Anterior cingulate cortex (tissue), 58 donors: ENCODE measurements around the gene GALNTL6.
"Not testable (repeated sequence)": the region's sequence is repeated elsewhere in the genome, so short reads cannot be mapped to it uniquely, and the experiment has no call there.

Source experiments
- DNase-seq, 58 donors: peaks; one replicate each; lab custom pipeline; 2025; lab: John Stamatoyannopoulos, UW

GALNTL6 gene

DNA sequence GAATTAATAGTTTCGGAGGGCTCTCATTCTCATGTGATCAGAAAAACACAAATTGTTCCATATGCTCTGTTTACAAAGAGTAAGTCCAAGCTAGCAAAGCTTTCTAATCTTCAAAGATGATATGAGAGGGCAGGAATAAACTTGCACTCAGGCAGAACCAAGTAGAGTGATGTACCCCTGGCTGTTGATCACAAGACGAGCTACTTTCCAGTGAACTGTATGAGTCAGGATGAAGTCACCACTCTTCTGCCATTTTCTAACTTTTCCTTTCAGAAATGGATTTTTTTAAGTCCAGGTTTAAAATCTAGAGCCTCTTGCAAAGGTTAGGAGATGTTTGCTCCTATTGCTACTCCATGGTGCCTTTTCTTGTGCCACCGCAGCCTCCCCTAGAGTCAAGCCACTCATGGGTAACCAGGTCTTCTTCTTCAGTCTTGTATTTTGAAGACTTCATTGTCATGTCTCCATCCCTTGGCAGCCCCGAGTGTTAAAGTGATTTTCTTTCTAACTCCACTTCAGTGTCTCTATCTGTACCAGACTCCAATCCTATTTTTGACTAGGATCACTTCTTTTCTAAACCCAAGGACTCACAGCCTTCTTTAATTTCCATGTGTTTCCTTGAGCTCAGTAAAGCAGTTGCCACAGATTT, 1183.5 kb downstream of the GALNTL6 start:
- no peak for DNase-seq

- no peak for DNase-seq
Observed at GRCh38 chr4:172997217-172997609, 1184.0 kb downstream of the GALNTL6 start.

DNA sequence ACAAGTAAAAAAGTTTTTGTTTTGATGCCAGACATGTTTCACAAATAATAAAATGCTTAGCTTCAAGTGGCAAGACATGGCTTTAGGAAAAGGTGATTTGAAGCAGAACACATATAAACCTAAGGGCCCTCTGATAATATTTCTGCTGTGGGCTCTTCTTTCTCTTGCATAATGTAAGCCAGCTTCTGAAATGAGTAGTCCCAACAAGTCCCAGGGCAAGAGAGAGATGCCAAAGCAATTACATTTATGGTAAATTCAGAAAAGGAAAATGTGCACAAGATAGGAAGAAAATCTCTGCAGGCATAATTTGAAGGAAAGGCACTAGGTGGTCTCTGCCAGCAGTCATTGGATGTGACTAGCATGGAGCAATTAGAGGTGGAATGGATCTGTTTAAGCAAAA, 1184.7 kb downstream of the GALNTL6 start:
- DNase-seq = no peak

DNA sequence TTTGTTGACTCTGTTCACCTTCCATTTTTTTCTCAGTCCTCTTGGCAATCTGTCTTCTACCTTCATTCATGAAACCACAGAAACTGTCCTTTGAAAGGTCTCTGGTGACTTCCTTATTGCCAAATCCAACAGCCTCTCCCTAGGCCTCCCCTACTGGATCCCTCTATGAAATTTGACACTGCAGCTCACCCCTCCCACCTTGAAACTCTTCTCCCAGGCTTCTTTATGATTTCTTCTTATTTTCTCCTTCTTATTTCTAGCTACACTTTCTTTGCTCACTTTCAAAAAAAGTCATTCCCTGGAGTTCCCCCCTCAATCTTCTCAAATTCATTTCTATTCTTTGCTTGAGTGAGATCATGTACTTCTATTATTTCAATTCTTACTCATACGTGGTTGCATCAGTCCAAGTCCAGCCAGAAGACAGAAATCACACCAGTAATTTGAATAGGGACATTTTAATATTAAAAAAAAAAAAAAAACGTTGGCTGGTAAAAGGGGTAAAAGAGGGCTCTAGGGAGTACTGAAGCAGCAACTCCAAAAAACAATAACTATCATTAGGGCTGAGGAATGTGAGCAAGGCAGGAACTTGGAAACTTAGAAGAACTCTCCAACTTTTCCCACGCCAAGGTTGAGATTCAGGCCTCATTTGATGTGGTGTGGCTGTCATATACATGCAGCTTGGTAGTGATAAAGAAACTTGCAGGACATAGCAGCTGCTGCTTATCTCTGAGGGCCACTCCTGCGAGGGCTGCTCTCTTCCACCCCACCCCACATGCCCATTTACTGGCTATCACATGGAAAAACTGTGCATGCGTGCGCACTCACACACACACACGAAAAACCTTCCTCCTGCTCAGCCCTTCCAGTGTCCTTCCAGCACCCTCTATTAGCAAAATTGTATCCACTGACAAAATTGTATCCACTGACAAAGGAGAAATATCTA, 1185.6 kb downstream of the GALNTL6 start:
- DNase-seq = no peak

GRCh38 chr4:173001571-173001970, 1188.4 kb downstream of the GALNTL6 start:
- no peak for DNase-seq

- no peak for DNase-seq
Observed at GRCh38 chr4:173002830-173003561, 1189.8 kb downstream of the GALNTL6 start.

DNA sequence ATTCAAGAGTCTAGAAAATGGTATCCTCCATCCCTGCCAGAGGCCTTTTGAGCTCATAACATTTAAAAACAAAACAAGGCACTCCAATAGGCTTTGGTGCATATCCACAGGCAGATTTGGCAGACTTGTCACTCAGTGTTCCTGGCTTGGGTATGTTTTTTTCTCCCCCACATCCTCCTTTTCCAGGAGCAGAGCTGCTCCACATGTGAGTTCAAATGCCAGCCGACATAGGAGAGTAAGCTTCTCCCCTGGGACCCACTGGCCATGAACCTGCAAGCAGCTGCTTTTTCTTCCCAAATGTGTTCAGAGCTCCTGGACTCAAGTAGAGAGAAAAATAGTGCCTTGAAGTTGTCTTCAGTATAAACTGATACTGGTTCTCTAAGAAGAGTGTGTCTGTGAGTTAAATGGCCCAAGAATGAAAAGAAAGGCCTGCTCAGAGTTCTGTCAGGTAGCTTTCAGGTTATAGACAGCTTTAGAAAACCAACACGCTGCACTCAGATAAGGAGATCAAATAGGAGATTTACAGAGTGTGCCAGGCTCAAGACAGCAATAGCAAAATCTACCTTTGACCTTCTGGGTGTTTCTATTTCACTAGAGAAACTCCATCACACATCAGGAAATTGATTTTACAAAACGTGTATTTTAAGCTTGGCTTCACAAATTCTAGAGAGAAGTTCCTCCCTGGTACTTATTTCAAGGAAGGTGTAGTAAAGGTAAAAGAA, 1192.9 kb downstream of the GALNTL6 start:
- no peak for DNase-seq

GRCh38 chr4:173008436-173008835, 1195.2 kb downstream of the GALNTL6 start:
- no peak for DNase-seq

DNA sequence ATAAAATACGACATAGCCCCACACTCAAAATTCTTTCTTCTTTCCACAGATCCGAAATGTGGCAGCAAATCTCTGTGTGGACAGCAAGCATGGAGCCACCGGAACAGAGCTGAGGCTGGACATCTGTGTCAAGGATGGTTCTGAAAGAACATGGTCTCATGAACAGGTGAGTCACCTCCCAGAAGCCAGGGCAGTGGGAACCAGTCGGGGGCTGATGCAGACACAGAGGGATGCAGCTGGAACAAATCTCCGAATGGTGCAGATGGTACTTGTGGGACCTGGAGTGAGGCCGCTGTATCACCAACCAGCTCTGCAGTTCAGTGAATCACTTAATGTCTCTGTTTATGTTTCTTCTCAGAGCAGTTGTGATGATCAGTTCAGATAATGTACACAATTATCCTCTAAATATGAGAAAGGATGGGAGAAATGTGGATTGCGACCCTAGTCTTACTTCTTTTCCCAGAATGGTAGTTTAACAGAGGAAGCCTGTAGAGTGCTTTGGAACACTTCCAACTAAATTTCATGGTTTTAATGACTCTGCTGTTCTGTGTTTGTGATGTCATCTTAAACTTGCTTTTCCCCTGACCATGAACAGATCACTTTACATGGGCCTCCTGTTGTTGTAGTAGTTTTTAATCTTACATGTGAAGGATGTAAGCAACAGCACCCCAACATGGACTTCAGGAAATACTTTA, 1196.1 kb downstream of the GALNTL6 start:
- no peak for DNase-seq

- DNase-seq = no peak
Observed at GRCh38 chr4:173012608-173013007, 1199.4 kb downstream of the GALNTL6 start.

GRCh38 chr4:173013232-173013930, 1200.2 kb downstream of the GALNTL6 start:
- DNase-seq = peak in 28 of 58 donors; percentile 2 to 45 (median 13)

DNA sequence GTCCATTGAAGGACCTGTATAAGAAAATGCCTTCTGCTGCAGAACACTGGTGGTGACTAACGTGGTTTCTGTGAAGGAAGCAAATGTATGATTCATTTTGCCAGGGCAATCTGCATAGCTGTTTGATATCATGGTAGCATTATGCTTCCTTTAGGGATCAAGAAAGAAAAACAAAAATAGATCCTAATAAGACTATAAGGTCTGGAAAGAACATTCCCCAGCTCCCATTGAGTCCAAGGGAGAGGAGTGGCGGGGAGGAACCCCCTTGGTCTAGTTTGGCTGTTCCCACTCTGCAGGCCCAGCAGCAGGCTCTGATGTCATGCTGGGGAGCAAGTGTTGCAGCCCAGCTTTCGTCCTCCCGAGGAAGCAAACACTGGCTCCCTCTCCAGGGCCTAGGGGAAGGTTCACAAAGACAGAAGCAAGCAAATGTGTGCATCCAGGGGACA, 1200.9 kb downstream of the GALNTL6 start:
- DNase-seq = peak in 5 of 58 donors; percentile 3 to 18 (median 5)

DNA sequence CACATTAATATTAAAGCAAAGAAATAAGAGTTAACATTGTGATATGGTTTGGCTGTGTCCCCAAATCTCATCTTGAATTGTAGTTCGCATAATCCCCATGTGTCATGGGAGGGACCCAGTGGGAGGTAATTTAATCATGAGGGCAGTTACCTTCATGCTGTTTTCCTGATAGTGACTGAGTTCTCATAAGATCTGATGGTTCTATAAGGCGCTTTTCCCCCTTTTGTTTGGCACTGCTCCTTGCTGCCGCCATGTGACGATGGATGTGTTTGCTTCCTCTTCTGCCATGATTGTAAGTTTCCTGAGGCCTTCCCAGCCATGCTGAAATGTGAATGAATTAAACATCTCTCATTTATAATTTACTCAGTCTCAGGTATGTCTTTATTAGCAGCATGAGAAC, 1201.6 kb downstream of the GALNTL6 start:
- no peak for DNase-seq

DNA sequence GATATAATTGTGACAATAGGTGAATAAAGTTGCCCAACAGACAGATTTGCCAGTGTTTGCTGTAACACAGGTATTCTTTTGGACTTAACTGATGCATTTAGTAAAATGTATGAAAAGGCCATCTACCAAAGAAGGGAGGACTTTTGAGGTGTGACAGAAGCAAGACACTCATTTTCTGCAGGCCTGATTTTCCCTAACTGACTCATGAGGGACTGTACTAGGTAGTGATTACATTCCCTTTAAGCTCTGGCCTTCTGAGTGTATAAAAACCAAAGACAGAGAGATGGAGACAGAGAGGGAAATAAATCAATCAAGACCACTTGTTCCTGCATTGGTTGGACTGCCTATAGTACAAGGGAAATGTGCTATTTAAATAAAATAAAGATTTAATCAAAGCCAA, 1204.6 kb downstream of the GALNTL6 start:
- no peak for DNase-seq

DNA sequence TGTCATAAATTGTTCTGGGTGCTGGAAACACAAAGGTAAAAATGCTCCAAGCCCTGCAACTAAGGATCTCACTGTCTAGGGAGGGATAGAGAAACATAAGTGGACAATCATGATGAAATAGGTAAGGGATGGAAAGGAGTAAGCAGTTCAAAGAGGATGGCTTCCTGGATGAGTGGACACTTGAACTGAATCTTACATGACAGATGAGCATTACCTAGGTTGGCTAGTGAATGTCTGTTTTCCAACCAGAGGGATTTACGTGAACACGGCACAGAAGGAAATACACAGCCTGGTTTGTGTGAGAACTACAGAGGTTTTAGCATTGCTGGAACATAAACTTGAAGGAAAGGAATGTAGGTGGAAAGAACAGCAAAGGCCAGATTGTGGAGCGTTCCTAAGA, 1205.2 kb downstream of the GALNTL6 start:
- DNase-seq = no peak

GRCh38 chr4:173019664-173020063, 1206.5 kb downstream of the GALNTL6 start:
- DNase-seq = no peak

DNA sequence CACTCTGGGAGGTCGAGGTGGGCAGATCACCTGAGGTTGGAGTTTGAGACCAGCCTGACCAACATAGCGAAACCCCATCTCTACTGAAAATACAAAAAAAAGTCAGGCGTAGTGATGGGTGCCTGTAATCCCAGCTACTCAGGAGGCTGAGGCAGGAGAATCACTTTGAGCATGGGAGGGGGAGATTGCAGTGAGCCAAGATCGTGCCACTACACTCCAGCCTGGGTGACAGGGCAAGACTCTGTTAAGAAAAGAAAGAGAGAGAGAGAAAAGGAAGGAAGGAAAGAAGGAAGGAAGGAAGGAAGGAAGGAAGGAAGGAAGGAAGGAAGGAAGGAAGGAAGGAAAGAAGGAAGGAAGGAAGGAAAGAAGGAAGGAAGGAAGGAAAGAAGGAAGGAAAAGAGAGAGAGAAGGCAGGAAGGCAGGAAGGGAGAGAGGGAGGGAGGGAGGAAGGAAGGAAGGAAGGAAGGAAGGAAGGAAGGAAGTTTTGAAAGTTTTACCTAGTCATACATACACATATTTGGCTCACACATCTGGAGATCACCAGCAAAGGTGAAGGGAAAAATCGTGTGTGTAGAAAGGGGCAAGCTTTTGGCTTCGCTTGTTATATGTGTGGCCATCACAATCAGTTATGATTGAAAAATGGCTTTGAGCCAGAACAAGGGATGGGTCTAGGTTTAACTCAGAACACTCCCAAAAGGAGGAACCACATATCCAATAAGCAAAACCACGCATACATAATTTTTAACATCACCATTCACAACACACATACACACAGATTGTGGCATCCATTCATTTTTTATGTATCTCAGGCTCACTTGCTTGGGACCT, 1208.8 kb downstream of the GALNTL6 start:
- DNase-seq = not testable (repeated sequence)

- no peak for DNase-seq
Observed at GRCh38 chr4:173024203-173024602, 1211.0 kb downstream of the GALNTL6 start.
